GM12892 (cell line): ENCODE data around the gene ABLIM3.

Source experiments
- DNase-seq: peaks from one replicate; pipeline ENCODE4 v3.0.0; 2011; ENCODE audit not compliant: insufficient read length
- FAIRE-seq: peaks from 2 replicates; lab custom pipeline; 2011; peaks lifted over from hg19 to GRCh38; lab: Jason Lieb, UNC
- POLR2A ChIP-seq: IDR thresholded peaks from 2 replicates; pipeline ENCODE4 v1.6.1; 2011; ENCODE audit warnings: low read depth, low read length, control low read depth
- POLR2AphosphoS5 ChIP-seq: IDR thresholded peaks from 2 replicates; pipeline ENCODE4 v1.6.1; 2011; ENCODE audit warnings: low read depth, low read length, control low read depth
- TAF1 ChIP-seq: IDR thresholded peaks from 2 replicates; pipeline ENCODE4 v1.6.1; 2011; ENCODE audit warnings: low read depth, mild to moderate bottlenecking, control low read depth, low read length, borderline replicate concordance

ABLIM3 gene

GRCh38 chr5:149284501-149284900, 143.2 kb downstream of the ABLIM3 start:
- FAIRE-seq (no peak), DNase-seq (no peak)
- TF ChIP-seq TAF1 (no peak), POLR2A (no peak), POLR2AphosphoS5 (no peak)

GRCh38 chr5:149285153-149285552, 143.9 kb downstream of the ABLIM3 start:
- no peak for DNase-seq
- FAIRE-seq = no peak
- TF ChIP-seq TAF1 (no peak), POLR2A (no peak), POLR2AphosphoS5 (no peak)

GRCh38 chr5:149288436-149288835, 147.1 kb downstream of the ABLIM3 start:
- FAIRE-seq (no peak), DNase-seq (no peak)
- TF ChIP-seq POLR2A = no peak

GRCh38 chr5:149289301-149289700, 148.0 kb downstream of the ABLIM3 start:
- TF ChIP-seq POLR2AphosphoS5 = no peak
- no peak for TF ChIP-seq POLR2A
- TF ChIP-seq TAF1 = no peak
- FAIRE-seq (no peak), DNase-seq (no peak)

GRCh38 chr5:149294872-149295829, 153.9 kb downstream of the ABLIM3 start:
- TF ChIP-seq POLR2A (no peak), POLR2AphosphoS5 (no peak)
- DNase-seq (no peak), FAIRE-seq (peak; percentile 67)

GRCh38 chr5:149297340-149298025, 156.2 kb downstream of the ABLIM3 start:
- no peak for FAIRE-seq
- no peak for DNase-seq
- TF ChIP-seq POLR2A (no peak), POLR2AphosphoS5 (no peak), TAF1 (no peak)

GRCh38 chr5:149298163-149298562, 156.9 kb downstream of the ABLIM3 start:
- no peak for TF ChIP-seq POLR2A
- TF ChIP-seq POLR2AphosphoS5 = no peak
- no peak for TF ChIP-seq TAF1
- DNase-seq (no peak), FAIRE-seq (no peak)

GRCh38 chr5:149298842-149299404, 157.6 kb downstream of the ABLIM3 start:
- DNase-seq (no peak), FAIRE-seq (no peak)

GRCh38 chr5:149299451-149300054, 158.3 kb downstream of the ABLIM3 start:
- DNase-seq (no peak), FAIRE-seq (no peak)
- TF ChIP-seq POLR2AphosphoS5 = no peak
- no peak for TF ChIP-seq TAF1
- no peak for TF ChIP-seq POLR2A

More at GRCh38 chr5:149298842-149299404, 157.6 kb downstream of the ABLIM3 start:
- no peak for TF ChIP-seq POLR2AphosphoS5
- no peak for TF ChIP-seq POLR2A
- TF ChIP-seq TAF1 = no peak

GRCh38 chr5:149300441-149300840, 159.1 kb downstream of the ABLIM3 start:
- no peak for DNase-seq
- TF ChIP-seq TAF1 (no peak), POLR2AphosphoS5 (no peak), POLR2A (no peak)
- FAIRE-seq = no peak

GRCh38 chr5:149301049-149301743, 159.9 kb downstream of the ABLIM3 start:
- DNase-seq = no peak
- no peak for FAIRE-seq
- TF ChIP-seq POLR2A = no peak
- no peak for TF ChIP-seq TAF1
- TF ChIP-seq POLR2AphosphoS5 = no peak
